NCI-H1048 (cell line): ENCODE data around the gene PLCZ1.
"Not testable (repeated sequence)": the region's sequence is repeated elsewhere in the genome, so short reads cannot be mapped to it uniquely, and the experiment has no call there.

Source experiments
- DNase-seq: peaks from one replicate; lab custom pipeline; 2025; lab: John Stamatoyannopoulos, UW

The PLCZ1 gene

DNA sequence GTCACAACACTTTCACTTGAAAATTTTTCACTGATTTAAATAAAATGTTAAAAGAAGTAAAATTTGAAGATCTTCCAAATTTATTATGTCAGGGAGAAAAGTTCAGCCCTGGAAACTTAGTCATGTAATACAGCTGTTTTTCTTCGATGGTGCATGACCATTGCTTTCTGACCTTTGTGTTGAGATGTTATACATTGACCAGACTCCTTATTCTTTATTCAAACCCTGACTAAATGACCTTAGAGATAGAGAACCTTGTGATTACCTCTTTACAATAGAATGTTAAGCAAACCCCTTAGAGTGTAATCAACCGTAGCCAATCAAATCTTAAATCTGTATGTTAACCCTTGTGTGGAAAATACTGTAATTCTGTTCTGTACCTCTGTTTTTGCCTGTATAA is 34.5 kb downstream of the PLCZ1 start:
- no peak for DNase-seq

DNA sequence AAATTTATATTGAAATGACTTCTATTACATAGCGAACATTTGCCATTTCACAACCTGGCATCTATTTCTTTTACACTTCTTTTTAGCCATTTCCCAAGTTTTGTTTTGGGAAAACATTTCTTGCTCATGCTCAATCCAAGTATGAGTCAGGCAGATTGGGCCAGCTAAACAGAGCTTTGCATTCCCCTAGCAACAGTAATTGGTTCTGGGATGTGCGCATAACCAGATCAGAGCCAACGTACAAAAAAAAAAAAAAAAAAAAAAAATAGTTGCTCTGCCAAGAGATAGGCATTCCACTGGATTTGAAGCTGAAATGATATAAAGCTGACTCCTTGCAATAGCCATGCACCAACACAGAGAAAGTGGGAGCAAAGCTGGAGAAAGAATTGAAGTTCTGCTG is 37.5 kb downstream of the PLCZ1 start:
- DNase-seq = no peak

- no peak for DNase-seq
These were observed 40.7 kb downstream of the PLCZ1 start for GRCh38 chr12:18696971-18697602.

DNA sequence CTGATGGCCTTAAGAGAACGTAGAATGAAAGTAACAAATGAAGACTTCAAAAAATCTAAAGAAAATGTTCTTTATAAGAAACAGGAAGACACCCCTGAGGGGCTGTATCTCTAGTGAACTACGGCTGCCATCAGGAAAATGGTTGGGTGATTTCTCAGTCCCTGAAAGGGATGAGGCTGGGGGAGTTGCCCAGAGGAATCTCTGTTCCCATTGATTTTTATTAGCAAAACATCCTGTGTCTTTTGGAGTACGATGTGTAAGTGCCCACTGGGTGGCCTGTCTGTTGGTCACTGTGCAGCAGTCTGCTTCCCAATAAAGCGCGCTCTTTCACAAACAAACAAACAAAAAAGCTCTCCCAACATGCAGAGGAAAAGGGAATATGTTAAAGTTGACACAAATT is 43.8 kb downstream of the PLCZ1 start:
- DNase-seq = not testable (repeated sequence)

GRCh38 chr12:18690653-18691052 is 47.2 kb downstream of the PLCZ1 start:
- DNase-seq = no peak

GRCh38 chr12:18689771-18690170 is 48.0 kb downstream of the PLCZ1 start:
- DNase-seq = no peak

- no peak for DNase-seq
These were observed 53.4 kb downstream of the PLCZ1 start for GRCh38 chr12:18684430-18684829.

DNA sequence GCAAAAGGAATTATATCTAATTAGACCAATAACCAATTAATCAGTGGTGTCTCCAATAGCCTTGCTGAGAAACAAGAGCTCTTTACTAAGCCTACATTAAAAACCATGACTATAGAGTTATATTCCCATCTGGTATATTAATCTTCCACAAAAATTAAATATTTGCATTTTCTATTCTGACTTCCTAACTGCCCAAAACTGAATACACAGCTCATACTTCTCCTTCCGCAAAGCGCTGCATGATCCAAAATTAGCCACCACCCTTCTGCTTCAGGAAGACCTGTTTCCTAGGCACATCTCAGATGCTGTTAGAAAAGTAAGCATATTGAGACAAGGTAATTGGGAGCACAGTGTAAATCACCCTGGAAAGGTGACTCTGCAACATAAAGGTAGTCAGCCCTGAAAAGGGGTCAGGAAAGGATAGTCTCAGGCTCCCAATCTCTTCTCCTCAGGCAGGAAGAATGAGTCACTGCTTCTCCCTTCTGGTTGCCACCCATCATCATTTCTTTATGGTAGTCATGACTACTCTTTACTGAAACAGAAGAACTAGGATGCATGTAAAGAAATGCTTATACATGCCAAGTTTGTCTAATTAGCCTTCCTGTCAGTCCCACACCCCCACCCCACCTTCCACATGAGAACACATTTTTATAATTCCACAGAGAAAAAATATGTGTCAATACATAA is 54.3 kb downstream of the PLCZ1 start:
- no peak for DNase-seq

- no peak for DNase-seq
These were observed 56.0 kb downstream of the PLCZ1 start for GRCh38 chr12:18681818-18682217.

DNA sequence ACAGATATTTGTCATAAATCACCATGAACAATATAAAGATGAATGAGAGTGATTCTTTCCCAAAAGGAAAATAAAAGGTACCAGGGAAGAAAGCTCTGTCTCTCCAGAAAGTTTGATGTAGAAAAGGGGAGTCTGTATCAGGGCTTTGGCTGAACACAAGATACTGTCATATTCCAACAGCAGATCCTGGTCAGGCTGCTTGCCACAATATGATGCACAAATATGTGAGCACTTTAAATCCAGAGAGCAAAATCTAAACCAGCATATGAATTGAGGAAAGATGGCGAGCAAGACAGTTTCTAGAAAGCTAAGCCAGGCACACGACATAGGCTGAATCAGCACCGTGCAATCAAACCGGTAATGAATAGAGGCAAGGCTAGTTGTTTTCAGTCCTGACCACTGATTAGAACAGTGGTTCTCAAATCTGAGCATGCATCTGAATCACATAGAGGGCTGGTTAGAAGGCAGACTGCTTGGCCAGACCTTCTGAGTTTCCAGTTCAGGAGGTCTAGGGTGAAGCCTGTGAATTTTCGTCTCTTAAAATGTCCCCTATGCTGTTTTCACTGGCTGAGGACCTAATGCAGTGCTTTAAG is 60.7 kb downstream of the PLCZ1 start:
- no peak for DNase-seq

DNA sequence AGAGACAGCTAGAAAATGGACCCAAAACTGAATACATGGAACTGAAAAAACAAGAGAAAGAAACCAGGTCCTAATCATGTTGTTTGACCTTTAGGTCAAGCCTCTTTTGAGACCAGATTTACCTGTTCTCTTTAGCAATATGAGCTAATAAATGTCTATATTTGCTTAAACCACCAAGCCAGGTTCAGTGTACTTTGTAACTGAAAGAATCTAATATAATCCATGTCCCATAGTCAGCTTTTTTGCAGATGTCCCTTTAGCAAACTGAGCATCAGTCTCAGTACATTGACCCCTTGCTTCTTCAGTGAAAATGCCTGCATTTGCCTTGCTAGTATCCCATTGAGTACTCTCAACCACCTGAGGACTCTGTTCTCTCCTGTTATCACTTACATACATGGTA is 61.7 kb downstream of the PLCZ1 start:
- DNase-seq = no peak

DNA sequence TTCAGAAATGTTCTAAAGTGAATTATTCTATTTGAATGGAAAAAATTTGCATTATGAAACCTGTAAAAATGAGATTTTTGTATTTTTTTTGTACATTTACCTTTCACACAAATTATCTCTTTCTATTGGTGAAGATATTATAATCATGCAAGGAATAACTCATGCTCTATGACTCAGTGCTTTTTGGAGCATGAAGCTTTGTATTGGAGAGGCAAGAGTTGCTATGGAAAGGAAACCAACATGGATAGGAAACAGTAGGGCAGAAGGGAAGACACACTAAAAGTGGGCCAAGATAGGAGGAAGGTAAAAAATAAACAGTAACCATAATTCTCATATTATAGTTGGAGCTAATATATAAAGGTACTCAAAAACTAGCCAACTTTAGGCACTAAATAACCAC is 79.0 kb downstream of the PLCZ1 start:
- DNase-seq = no peak

GRCh38 chr12:18658179-18658578 is 79.6 kb downstream of the PLCZ1 start:
- no peak for DNase-seq

DNA sequence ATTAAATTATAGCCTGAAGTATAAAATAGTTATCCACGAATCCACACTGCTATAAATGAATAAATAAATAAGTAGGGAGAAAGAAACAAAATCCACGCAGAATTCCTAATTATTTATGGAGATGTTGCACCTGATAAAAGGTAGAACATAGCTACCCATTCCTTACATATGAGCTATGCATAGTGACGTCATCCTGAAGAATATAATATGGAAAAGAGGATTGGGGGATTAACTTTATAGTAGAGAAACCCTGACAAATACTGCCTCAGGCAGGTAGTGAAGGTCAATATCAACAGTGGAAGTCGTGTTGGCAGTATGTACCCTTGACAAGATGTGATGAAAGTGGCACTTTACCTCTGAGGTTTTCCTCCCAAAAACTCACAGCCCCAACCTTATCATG is 82.5 kb downstream of the PLCZ1 start:
- no peak for DNase-seq

- DNase-seq = no peak
These were observed 84.3 kb downstream of the PLCZ1 start for GRCh38 chr12:18653465-18653864.

- DNase-seq = no peak
These were observed 85.2 kb downstream of the PLCZ1 start for GRCh38 chr12:18652596-18652995.

- DNase-seq = no peak
These were observed 86.3 kb downstream of the PLCZ1 start for GRCh38 chr12:18651525-18651924.

DNA sequence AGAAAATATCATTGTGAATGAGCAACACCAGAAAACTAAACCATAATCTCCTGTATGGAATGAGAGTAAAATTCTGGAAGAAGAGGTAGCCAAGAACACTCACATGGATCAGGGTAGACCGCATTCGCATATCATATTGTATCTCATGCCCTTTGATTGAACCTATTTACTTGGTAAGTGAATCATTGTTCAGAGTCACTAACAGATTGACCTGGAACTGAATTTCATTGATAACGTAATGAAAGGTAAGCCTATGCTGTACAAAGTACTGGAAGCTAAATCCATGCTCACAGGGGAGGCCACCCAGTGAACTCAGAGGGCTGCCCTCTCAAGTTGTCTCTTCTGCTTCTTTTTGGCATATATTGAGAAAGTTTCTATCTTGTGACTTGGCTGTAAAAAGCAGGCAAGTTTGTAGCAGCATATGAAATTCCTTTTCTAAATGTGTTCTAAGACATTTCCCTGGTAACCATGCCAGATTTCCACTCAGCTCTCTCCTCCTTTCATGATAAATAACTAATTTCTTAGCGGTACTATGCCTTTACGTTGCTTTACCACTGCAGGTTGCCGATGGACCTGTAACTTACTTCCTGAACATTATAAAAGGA is 91.4 kb downstream of the PLCZ1 start:
- no peak for DNase-seq

DNA sequence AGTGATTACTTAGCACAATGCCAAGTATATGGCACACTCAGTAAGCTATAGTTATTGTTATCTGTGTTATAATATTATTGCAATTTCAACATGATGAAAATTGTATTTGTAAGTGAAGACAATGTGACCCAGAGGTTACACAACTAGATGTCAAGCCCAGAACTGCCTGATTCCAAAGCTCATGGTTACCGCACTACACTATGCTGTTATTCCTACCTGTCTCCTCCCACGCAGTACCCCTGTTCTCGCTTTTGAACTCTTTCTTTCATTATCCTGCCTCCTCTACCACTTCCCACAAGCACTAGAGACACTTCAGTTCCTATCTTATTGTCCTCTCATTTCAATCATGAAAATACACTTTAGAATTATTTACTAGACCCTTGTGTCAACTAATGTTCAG is 93.2 kb downstream of the PLCZ1 start:
- no peak for DNase-seq

GRCh38 chr12:18643681-18644080 is 94.1 kb downstream of the PLCZ1 start:
- no peak for DNase-seq

GRCh38 chr12:18640321-18640955 is 97.4 kb downstream of the PLCZ1 start:
- no peak for DNase-seq

DNA sequence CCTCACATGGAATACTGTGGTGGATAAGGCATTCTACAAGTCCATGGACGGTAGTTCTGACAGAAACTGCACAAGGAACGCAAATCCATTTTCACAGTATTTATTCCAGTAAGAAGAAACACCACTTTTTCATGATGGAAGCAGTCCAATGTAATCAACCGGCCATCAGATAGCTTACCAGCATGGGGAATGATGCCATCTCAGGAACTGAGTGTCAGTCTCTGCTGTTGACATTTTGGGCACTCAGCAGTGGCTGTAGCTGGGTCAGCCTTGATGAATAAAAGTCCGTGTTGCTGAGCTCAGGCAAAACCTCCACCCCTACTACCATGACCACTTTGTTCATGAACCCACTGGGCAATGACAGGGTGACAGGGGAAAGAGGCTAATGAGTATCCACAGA is 103.4 kb downstream of the PLCZ1 start:
- no peak for DNase-seq
